Hindlimb muscle (tissue), 1 donor: Measurements from ENCODE around the gene ZNF248. TPM values are rescaled to one million over a fixed set of nuclear protein-coding genes. Genes with fewer than 3 reads are reported as not detected.
"Not testable (repeated sequence)": the region's sequence is repeated elsewhere in the genome, so short reads cannot be mapped to it uniquely, and the experiment has no call there.

Experiments
- DNase-seq: peaks from one replicate; pipeline ENCODE4 v3.0.0-alpha.2; 2013
- polyA plus RNA-seq: library from polyadenylated mRNA; unstranded; fragments of 120-200 nt; gene quantifications from one replicate; pipeline ENCODE4 v1.2.1, GENCODE V29; 2013; ENCODE audit not compliant: insufficient read length

ZNF248 gene
- polyA plus RNA-seq, 1 donor, result 17.6 TPM

DNA sequence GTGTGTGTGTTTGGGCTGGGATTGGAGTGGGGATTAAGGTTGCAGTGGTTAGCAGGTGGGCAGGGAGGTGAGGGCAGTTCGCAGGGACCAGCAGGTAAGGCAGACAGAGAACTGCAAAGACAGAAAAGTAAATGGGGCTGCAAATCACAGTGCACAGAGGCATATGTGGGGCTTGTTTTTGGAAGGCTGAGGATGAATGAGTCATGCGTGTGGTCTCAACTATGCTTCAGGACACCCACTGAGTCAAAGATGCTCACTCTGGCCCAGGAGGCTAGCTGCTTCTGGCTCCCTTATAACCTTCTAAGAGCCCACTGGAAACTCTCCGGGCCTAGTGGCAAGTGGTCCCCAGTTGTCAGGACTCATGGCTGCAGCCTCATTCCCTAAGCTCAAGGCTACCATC is 118.2 kb downstream of the ZNF248 start:
- no peak for DNase-seq

DNA sequence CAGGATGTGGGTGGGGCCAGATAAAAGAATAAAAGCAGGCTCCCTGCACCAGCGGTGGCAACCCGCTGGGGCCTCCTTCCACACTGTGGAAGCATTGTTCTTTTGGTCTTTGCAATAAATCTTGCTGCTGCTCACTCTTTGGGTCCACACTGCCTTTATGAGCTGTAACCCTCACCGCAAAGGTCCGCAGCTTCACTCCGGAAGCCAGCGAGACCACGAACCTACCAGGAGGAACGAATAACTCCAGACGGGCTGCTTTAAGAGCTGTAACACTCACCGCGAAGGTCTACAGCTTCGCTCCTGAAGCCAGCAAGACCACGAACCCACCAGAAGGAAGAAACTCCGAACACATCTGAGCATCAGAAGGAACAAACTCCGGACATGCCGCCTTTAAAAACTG is 119.2 kb downstream of the ZNF248 start:
- not testable (repeated sequence) for DNase-seq

- DNase-seq, result no peak
Measured at GRCh38 chr10:37737336-37737735, 120.1 kb downstream of the ZNF248 start.

GRCh38 chr10:37736120-37736519 is 121.3 kb downstream of the ZNF248 start:
- no peak for DNase-seq

DNA sequence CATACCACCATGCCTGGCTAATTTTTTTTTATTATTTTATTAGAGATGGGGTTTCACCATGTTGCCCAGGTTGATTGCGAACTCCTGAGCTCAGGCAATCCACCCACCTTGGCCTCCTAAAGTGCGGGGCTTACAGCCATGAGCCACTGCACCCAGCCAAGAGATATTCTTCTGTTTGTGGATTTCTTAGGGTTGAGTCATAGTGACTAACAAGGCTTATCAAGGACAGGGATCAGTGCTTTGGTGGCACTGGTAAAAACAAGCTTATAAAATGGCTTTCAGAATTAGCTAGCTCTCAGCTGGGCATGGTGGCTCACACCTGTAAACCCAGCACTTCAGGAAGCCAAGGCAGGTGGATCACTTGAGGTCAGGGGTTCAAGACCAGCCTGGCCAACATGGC is 122.4 kb downstream of the ZNF248 start:
- DNase-seq, result no peak

Other genes with a start within 250 kb of the ZNF248 start
- gene ZNF25, start 119.0 kb upstream of the ZNF248 start, polyA plus RNA-seq, result 11.9 TPM
- 14.9 TPM for gene ZNF33A, start 153.1 kb upstream of the ZNF248 start, polyA plus RNA-seq
- 7.4 TPM for gene ZNF37A, start 236.7 kb upstream of the ZNF248 start, polyA plus RNA-seq